Liver (tissue), 9 donors: ENCODE data around the gene GABRA4. TPM values are rescaled to one million over a fixed set of nuclear protein-coding genes. Genes with fewer than 3 reads are reported as not detected.

Experiments used
- DNase-seq: peaks from one replicate; pipeline ENCODE4 v3.0.0-alpha.2; 2017; ENCODE audit warnings: low spot score
- H3K27ac ChIP-seq, 2 donors: one replicate each; pipeline ENCODE4 v1.7.0; 2013; ENCODE audit warnings: inconsistent platforms in 2 of 2, low read length in 2 of 2, control low read depth in 1 of 2, low read depth in 1 of 2, mild to moderate bottlenecking in 1 of 2
- H3K27me3 ChIP-seq, 4 donors: one replicate each; pipeline versions ENCODE4 v1.6.1 to v1.7.0; 2013; ENCODE audit warnings: low read length in 3 of 4, inconsistent platforms in 1 of 4, mild to moderate bottlenecking in 1 of 4, moderate library complexity in 1 of 4; ENCODE audit not compliant: control insufficient read depth in 4 of 4, insufficient read depth in 4 of 4
- H3K36me3 ChIP-seq, 4 donors: one replicate each; pipeline versions ENCODE4 v1.6.1 to v1.7.0; 2013; ENCODE audit warnings: low read length in 3 of 4, mild to moderate bottlenecking in 3 of 4, low read depth in 1 of 4, moderate library complexity in 1 of 4; ENCODE audit not compliant: control insufficient read depth in 4 of 4, insufficient read depth in 3 of 4
- H3K4me1 ChIP-seq, 4 donors: one replicate each; pipeline versions ENCODE4 v1.6.1 to v1.7.0; 2013; ENCODE audit warnings: low read length in 3 of 4, mild to moderate bottlenecking in 3 of 4, moderate library complexity in 1 of 4; ENCODE audit not compliant: control insufficient read depth in 4 of 4, insufficient read depth in 4 of 4
- H3K4me3 ChIP-seq, 3 donors: one replicate each; pipeline versions ENCODE4 v1.6.1 to v1.7.0; 2013; ENCODE audit warnings: low read length in 3 of 3, control low read depth in 1 of 3, low read depth in 1 of 3, mild to moderate bottlenecking in 1 of 3
- H3K9ac ChIP-seq, 2 donors: one replicate each; pipeline ENCODE4 v1.7.0; 2013; ENCODE audit warnings: low read length in 2 of 2, mild to moderate bottlenecking in 2 of 2, moderate library complexity in 2 of 2, control low read depth in 1 of 2, low read depth in 1 of 2
- H3K9me3 ChIP-seq, 4 donors: one replicate each; pipeline versions ENCODE4 v1.6.1 to v1.7.0; 2013; ENCODE audit warnings: low read length in 3 of 4; ENCODE audit not compliant: control insufficient read depth in 4 of 4
- EGR1 ChIP-seq, 2 donors: IDR thresholded peaks; 2 replicates each; pipeline ENCODE4 v1.6.1; 2016 to 2018; ENCODE audit warnings: antibody characterized with exemption in 2 of 2, low read depth in 2 of 2
- FOXA1 ChIP-seq: IDR thresholded peaks from 2 replicates; pipeline ENCODE4 v1.6.1; 2016; ENCODE audit warnings: antibody characterized with exemption
- FOXA2 ChIP-seq: IDR thresholded peaks from 2 replicates; pipeline ENCODE4 v1.6.1; 2016; ENCODE audit warnings: antibody characterized with exemption
- GABPA ChIP-seq, 2 donors: IDR thresholded peaks in 1 of 2; conservative IDR thresholded peaks in 1 of 2; 2 replicates each; pipeline ENCODE4 v1.6.1; 2016; ENCODE audit warnings: antibody characterized with exemption in 2 of 2, mild to moderate bottlenecking in 1 of 2, moderate library complexity in 1 of 2
- HNF4A ChIP-seq, 2 donors: conservative IDR thresholded peaks; 2 replicates each; pipeline ENCODE4 v1.6.1; 2016; ENCODE audit warnings: antibody characterized with exemption in 2 of 2, mild to moderate bottlenecking in 2 of 2
- HNF4G ChIP-seq: IDR thresholded peaks from 2 replicates; pipeline ENCODE4 v1.6.1; 2016; ENCODE audit warnings: antibody characterized with exemption
- JUND ChIP-seq, 2 donors: IDR thresholded peaks; 2 replicates each; pipeline ENCODE4 v1.6.1; 2016; ENCODE audit warnings: antibody characterized with exemption in 2 of 2
- NR2F2 ChIP-seq: IDR thresholded peaks from 2 replicates; pipeline ENCODE4 v1.6.1; 2016; ENCODE audit warnings: antibody characterized with exemption
- RAD21 ChIP-seq, 2 donors: IDR thresholded peaks; 2 replicates each; pipeline ENCODE4 v1.6.1; 2016; ENCODE audit warnings: antibody characterized with exemption in 2 of 2, mild to moderate bottlenecking in 2 of 2
- RXRA ChIP-seq, 2 donors: IDR thresholded peaks; 2 replicates each; pipeline ENCODE4 v1.6.1; 2017 to 2018; ENCODE audit warnings: antibody characterized with exemption in 2 of 2, mild to moderate bottlenecking in 1 of 2
- SP1 ChIP-seq: IDR thresholded peaks from 2 replicates; pipeline ENCODE4 v1.6.1; 2018; ENCODE audit warnings: antibody characterized with exemption, mild to moderate bottlenecking
- TAF1 ChIP-seq: conservative IDR thresholded peaks from 2 replicates; pipeline ENCODE4 v1.6.1; 2016; ENCODE audit warnings: antibody characterized with exemption, mild to moderate bottlenecking
- YY1 ChIP-seq: IDR thresholded peaks from 2 replicates; pipeline ENCODE4 v1.6.1; 2016; ENCODE audit warnings: antibody characterized with exemption, mild to moderate bottlenecking
- WGBS: extraction: QIAGEN DNeasy Blood & Tissue Kit; methylation state at CpG from one replicate; pipeline ENCODE4 v1.1.7; 2013; 5-methylcytosine and 5-hydroxymethylcytosine counted together
- polyA plus RNA-seq, 2 donors: library from polyadenylated mRNA; stranded (reverse) in 1 of 2; unstranded in 1 of 2; fragments of 200-250 nt in 1 of 2; fragments of >200 nt in 1 of 2; fragmentation: Nextera tagmentation in 1 of 2; extraction: Ambion mirVana in 1 of 2; gene quantifications; one replicate each; pipeline versions ENCODE4 v1.2.1 to v1.2.3, GENCODE V29; 2013 to 2015
- total RNA-seq, 2 donors: library from RNA; depleted of rRNA; stranded (reverse); fragments of >200 nt; gene quantifications; one replicate each; pipeline ENCODE4 v1.2.3, GENCODE V29; 2014
- TF ChIP-seq, protein P1 (sequence below): IDR thresholded peaks from 2 replicates; pipeline ENCODE4 v1.6.1; 2016; ENCODE audit warnings: antibody characterized with exemption
- TF ChIP-seq, protein P2 (sequence below): fragments of 150-350 bp; IDR thresholded peaks from 2 replicates; pipeline ENCODE4 v1.5.1; 2017; ENCODE audit warnings: improper control_type of control experiment, low read depth, low read length; ENCODE audit not compliant: missing input control
- TF ChIP-seq, protein P3 (sequence below): IDR thresholded peaks from 2 replicates; pipeline ENCODE4 v1.6.1; 2016; ENCODE audit warnings: antibody characterized with exemption
- TF ChIP-seq, protein P4 (sequence below): IDR thresholded peaks from 2 replicates; pipeline ENCODE4 v1.6.1; 2016; ENCODE audit warnings: antibody characterized with exemption, mild to moderate bottlenecking
- TF ChIP-seq, protein P5 (sequence below): IDR thresholded peaks from 2 replicates; pipeline ENCODE4 v1.6.1; 2016; ENCODE audit warnings: antibody characterized with exemption
- donor health status: healthy.
- donor health status: healthy.
- donor health status: healthy.
- donor health status: healthy.
- donor health status: healthy.

GABRA4 gene
- total and polyA plus RNA-seq, 4 donors: under 0.01 TPM; not detected in 3

GRCh38 chr4:46974891-46975543 is 18.4 kb downstream of the GABRA4 start:
- Histone ChIP-seq H3K9me3 (no peaks in the 10 kb centered on the region), H3K36me3 (no peaks in the 10 kb centered on the region), H3K4me3 (no peak overlapping the region), H3K4me1 (no peaks in the 10 kb centered on the region), H3K27me3 (peaks cover 0 to 7% (median 0%) of the 10 kb centered on the region in 4 donors), H3K9ac (no peak overlapping the region), H3K27ac (no peak overlapping the region)
- no peak for DNase-seq
- TF ChIP-seq, protein P1, sequence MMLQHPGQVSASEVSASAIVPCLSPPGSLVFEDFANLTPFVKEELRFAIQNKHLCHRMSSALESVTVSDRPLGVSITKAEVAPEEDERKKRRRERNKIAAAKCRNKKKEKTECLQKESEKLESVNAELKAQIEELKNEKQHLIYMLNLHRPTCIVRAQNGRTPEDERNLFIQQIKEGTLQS: no peak
- TF ChIP-seq FOXA2 (no peak), RAD21 (IDR thresholded peaks at IDR 0.05) (no peak), GABPA (IDR thresholded peaks at IDR 0.05 in 1 of 2, conservative IDR thresholded peaks at IDR 0.05 in 1 of 2) (no peak), YY1 (no peak), HNF4A (conservative IDR thresholded peaks at IDR 0.05) (no peak), SP1 (no peak), TAF1 (no peak), HNF4G (no peak), FOXA1 (no peak), RXRA (IDR thresholded peaks at IDR 0.05) (no peak), JUND (IDR thresholded peaks at IDR 0.05) (no peak), EGR1 (IDR thresholded peaks at IDR 0.05; ENCODE audit: low read depth in 2 of 2) (no peak), NR2F2 (no peak)
- TF ChIP-seq, protein P2, sequence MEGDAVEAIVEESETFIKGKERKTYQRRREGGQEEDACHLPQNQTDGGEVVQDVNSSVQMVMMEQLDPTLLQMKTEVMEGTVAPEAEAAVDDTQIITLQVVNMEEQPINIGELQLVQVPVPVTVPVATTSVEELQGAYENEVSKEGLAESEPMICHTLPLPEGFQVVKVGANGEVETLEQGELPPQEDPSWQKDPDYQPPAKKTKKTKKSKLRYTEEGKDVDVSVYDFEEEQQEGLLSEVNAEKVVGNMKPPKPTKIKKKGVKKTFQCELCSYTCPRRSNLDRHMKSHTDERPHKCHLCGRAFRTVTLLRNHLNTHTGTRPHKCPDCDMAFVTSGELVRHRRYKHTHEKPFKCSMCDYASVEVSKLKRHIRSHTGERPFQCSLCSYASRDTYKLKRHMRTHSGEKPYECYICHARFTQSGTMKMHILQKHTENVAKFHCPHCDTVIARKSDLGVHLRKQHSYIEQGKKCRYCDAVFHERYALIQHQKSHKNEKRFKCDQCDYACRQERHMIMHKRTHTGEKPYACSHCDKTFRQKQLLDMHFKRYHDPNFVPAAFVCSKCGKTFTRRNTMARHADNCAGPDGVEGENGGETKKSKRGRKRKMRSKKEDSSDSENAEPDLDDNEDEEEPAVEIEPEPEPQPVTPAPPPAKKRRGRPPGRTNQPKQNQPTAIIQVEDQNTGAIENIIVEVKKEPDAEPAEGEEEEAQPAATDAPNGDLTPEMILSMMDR: no peak
- TF ChIP-seq, protein P3, sequence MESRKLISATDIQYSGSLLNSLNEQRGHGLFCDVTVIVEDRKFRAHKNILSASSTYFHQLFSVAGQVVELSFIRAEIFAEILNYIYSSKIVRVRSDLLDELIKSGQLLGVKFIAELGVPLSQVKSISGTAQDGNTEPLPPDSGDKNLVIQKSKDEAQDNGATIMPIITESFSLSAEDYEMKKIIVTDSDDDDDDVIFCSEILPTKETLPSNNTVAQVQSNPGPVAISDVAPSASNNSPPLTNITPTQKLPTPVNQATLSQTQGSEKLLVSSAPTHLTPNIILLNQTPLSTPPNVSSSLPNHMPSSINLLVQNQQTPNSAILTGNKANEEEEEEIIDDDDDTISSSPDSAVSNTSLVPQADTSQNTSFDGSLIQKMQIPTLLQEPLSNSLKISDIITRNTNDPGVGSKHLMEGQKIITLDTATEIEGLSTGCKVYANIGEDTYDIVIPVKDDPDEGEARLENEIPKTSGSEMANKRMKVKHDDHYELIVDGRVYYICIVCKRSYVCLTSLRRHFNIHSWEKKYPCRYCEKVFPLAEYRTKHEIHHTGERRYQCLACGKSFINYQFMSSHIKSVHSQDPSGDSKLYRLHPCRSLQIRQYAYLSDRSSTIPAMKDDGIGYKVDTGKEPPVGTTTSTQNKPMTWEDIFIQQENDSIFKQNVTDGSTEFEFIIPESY: no peak
- TF ChIP-seq, protein P4, sequence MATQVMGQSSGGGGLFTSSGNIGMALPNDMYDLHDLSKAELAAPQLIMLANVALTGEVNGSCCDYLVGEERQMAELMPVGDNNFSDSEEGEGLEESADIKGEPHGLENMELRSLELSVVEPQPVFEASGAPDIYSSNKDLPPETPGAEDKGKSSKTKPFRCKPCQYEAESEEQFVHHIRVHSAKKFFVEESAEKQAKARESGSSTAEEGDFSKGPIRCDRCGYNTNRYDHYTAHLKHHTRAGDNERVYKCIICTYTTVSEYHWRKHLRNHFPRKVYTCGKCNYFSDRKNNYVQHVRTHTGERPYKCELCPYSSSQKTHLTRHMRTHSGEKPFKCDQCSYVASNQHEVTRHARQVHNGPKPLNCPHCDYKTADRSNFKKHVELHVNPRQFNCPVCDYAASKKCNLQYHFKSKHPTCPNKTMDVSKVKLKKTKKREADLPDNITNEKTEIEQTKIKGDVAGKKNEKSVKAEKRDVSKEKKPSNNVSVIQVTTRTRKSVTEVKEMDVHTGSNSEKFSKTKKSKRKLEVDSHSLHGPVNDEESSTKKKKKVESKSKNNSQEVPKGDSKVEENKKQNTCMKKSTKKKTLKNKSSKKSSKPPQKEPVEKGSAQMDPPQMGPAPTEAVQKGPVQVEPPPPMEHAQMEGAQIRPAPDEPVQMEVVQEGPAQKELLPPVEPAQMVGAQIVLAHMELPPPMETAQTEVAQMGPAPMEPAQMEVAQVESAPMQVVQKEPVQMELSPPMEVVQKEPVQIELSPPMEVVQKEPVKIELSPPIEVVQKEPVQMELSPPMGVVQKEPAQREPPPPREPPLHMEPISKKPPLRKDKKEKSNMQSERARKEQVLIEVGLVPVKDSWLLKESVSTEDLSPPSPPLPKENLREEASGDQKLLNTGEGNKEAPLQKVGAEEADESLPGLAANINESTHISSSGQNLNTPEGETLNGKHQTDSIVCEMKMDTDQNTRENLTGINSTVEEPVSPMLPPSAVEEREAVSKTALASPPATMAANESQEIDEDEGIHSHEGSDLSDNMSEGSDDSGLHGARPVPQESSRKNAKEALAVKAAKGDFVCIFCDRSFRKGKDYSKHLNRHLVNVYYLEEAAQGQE: no peak
- TF ChIP-seq, protein P5, sequence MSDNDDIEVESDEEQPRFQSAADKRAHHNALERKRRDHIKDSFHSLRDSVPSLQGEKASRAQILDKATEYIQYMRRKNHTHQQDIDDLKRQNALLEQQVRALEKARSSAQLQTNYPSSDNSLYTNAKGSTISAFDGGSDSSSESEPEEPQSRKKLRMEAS: no peak
- WGBS: 86% methylated on average over 1 of the region's 1 CpG
